Astrocyte (in vitro differentiated cells and primary cell): ENCODE results near the gene MCUR1.

Experiments used
- EZH2 ChIP-seq: IDR thresholded peaks from 2 replicates; pipeline ENCODE4 v1.6.1; 2012; ENCODE audit warnings: mild to moderate bottlenecking, low read length, inconsistent platforms; ENCODE audit not compliant: insufficient read depth
- TF ChIP-seq, protein P1 (sequence below): IDR thresholded peaks from 2 replicates; pipeline ENCODE4 v1.5.1; 2011; ENCODE audit warnings: low read depth, mild to moderate bottlenecking, inconsistent platforms, low read length, moderate library complexity; ENCODE audit not compliant: insufficient read depth

DNA sequence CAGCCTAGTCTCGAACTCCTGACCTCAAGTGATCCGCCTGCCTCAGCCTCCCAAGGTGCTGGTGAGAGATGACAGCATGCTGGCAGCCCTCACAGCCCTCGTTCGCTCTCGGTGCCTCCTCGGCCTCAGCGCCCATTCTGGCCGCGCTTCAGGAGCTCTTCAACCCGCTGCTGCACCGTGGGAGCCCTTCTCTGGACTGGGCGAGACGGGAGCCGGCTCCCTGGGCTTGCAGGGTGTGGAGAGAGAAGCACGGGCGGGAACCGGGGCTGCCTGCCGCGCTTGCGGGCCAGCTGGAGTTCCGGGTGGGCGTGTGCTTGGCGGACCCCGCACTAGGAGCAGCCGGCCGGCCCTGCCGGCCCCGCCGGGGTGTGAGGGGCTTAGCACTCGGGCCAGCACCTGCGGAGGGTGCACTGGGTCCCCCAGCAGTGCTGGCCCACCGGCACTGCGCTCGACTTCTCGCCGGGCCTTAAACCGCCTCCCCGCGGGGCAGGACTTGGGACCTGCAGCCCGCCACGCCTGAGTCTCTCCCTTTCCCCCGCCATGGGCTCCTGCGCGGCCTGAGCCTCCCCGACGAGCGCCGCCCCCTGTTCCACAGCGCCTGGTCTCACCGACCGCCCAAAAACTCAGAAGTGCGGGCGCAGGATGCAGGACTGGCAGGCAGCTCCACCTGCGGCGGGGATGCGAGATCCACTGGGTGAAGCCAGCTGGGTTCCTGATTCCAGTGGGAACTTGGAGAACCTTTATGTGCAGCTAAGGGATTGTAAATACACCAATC lies 71.2 kb downstream of the MCUR1 start:
- TF ChIP-seq, protein P1, sequence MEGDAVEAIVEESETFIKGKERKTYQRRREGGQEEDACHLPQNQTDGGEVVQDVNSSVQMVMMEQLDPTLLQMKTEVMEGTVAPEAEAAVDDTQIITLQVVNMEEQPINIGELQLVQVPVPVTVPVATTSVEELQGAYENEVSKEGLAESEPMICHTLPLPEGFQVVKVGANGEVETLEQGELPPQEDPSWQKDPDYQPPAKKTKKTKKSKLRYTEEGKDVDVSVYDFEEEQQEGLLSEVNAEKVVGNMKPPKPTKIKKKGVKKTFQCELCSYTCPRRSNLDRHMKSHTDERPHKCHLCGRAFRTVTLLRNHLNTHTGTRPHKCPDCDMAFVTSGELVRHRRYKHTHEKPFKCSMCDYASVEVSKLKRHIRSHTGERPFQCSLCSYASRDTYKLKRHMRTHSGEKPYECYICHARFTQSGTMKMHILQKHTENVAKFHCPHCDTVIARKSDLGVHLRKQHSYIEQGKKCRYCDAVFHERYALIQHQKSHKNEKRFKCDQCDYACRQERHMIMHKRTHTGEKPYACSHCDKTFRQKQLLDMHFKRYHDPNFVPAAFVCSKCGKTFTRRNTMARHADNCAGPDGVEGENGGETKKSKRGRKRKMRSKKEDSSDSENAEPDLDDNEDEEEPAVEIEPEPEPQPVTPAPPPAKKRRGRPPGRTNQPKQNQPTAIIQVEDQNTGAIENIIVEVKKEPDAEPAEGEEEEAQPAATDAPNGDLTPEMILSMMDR, result no peak
- TF ChIP-seq EZH2, result no peak
